ENCODE measurements around the gene CCND2.

DNA sequence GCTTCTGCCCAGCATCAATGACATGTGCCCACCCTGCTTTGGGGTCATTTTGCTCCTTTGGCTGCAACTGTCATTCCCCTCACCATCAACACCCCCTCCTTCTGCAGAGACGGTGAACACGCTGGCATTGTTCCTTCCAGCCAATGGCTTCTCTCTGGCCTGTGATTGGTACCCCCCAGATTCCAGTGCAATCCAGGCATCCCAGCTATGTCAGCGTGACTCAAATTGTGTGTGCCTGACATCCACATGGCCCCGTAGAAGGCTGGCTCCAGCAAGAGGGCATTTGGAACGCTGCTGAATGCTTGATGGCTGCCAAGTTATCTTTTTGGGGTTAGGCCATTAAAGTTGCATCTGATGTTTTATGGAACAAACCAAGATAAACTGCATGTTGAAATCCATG lies 21.0 kb upstream of the CCND2 start:
- TF ChIP-seq, protein P1, sequence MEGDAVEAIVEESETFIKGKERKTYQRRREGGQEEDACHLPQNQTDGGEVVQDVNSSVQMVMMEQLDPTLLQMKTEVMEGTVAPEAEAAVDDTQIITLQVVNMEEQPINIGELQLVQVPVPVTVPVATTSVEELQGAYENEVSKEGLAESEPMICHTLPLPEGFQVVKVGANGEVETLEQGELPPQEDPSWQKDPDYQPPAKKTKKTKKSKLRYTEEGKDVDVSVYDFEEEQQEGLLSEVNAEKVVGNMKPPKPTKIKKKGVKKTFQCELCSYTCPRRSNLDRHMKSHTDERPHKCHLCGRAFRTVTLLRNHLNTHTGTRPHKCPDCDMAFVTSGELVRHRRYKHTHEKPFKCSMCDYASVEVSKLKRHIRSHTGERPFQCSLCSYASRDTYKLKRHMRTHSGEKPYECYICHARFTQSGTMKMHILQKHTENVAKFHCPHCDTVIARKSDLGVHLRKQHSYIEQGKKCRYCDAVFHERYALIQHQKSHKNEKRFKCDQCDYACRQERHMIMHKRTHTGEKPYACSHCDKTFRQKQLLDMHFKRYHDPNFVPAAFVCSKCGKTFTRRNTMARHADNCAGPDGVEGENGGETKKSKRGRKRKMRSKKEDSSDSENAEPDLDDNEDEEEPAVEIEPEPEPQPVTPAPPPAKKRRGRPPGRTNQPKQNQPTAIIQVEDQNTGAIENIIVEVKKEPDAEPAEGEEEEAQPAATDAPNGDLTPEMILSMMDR (IDR thresholded peaks at IDR 0.05; ENCODE audit: low read depth, low read length) = no peak
- no peak for TF ChIP-seq EZH2phosphoT487 (IDR thresholded peaks at IDR 0.05; ENCODE audit: low read depth)

Measured in OCI-LY3 (cell line).